ENCODE measurements around the gene SESN1. TPM values are rescaled to one million over a fixed set of nuclear protein-coding genes. Genes with fewer than 3 reads are reported as not detected.

SESN1 gene
- total and polyA plus RNA-seq, 5 donors from 2014 or later: 15.8 to 59.6 (median 50.0) TPM

DNA sequence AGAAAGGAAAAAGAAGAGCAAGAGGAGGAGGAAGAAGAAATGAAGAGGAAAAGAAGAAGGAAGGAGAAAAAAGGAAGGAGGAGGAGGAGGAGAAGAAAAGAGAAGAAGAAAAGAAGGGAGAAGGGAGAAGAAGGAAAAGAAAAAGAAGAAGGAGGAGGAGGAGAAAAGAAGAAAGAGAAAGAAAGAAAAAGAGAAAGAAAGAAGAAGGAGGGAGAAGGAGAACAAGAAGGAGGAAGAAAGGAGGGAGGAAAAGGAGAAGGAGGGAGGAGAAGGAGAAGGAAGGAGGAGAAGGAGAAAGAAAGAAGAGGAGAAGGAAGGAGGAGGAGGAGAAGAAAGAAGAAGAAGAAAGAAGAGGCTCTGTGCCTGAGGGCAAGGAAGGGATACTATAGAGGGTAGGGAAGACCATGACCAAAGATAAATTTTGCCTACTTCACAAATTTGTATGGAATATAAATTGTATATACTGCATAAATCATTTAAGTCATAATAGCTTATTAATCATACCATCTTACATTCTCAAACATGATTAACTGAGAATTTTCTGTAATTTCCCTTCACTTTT is 55.7 kb downstream of the SESN1 start:
- peaks cover 23 to 44% (median 32%) of the 10 kb centered on the region in 4 donors for H3K4me1 Mint-ChIP-seq
- no peak for ATAC-seq (ENCODE audit: low read depth in 2 of 2)
- peaks cover 5% of the 10 kb centered on the region for H3K27me3 Mint-ChIP-seq

GRCh38 chr6:109036574-109037294 is 57.9 kb downstream of the SESN1 start:
- ATAC-seq (ENCODE audit: low read depth in 2 of 2) (peak; percentile 47 to 74), DNase-seq (peak in 2 of 3 donors; percentile 32 to 52)
- peaks cover 26 to 53% (median 35%) of the 10 kb centered on the region in 4 donors for H3K4me1 Mint-ChIP-seq
- Histone ChIP-seq H3K9me3 (ENCODE audit: control insufficient read depth in 2 of 2, low read length in 2 of 2) (no peaks in the 10 kb centered on the region), H3K4me3 (ENCODE audit: low read depth, low read length) (peak overlapping the region; percentile 52), H3K27me3 (ENCODE audit: control insufficient read depth, insufficient read depth, low read length) (no peaks in the 10 kb centered on the region), H3K4me1 (ENCODE audit: control insufficient read depth, insufficient read depth, low read length, poor library complexity, severe bottlenecking) (peaks cover 17% of the 10 kb centered on the region), H3K36me3 (ENCODE audit: control insufficient read depth, insufficient read depth, low read length) (no peaks in the 10 kb centered on the region), H3K27ac (ENCODE audit: insufficient read depth, low read length, poor library complexity, severe bottlenecking) (peak overlapping the region; percentile 47)
- H3K36me3 Mint-ChIP-seq: peaks cover 8% of the 10 kb centered on the region
- peak overlapping the region in 2 of 3 donors; percentile 36 to 57 for H3K27ac Mint-ChIP-seq
- H3K4me3 Mint-ChIP-seq: peak overlapping the region in 3 of 4 donors; percentile 6 to 63 (median 61)
- peaks cover 9% of the 10 kb centered on the region for H3K27me3 Mint-ChIP-seq
- H3K9me3 Mint-ChIP-seq: peaks cover 0 to 1% (median 0%) of the 10 kb centered on the region in 7 donors

More for the DNA sequence above, 55.7 kb downstream of the SESN1 start:
- no peak for DNase-seq
- Histone ChIP-seq H3K27me3 (ENCODE audit: control insufficient read depth, insufficient read depth, low read length) (no peaks in the 10 kb centered on the region), H3K4me1 (ENCODE audit: control insufficient read depth, insufficient read depth, low read length, poor library complexity, severe bottlenecking) (peaks cover 17% of the 10 kb centered on the region), H3K36me3 (ENCODE audit: control insufficient read depth, insufficient read depth, low read length) (no peaks in the 10 kb centered on the region), H3K9me3 (ENCODE audit: control insufficient read depth in 2 of 2, low read length in 2 of 2) (no peaks in the 10 kb centered on the region), H3K27ac (ENCODE audit: insufficient read depth, low read length, poor library complexity, severe bottlenecking) (no peak overlapping the region), H3K4me3 (ENCODE audit: low read depth, low read length) (no peak overlapping the region)
- peak overlapping the region in 1 of 3 donors; percentile 71 for H3K27ac Mint-ChIP-seq
- H3K9me3 Mint-ChIP-seq: peaks cover 0 to 1% (median 0%) of the 10 kb centered on the region in 7 donors
- no peak overlapping the region for H3K4me3 Mint-ChIP-seq
- H3K36me3 Mint-ChIP-seq: peaks cover 8% of the 10 kb centered on the region

GRCh38 chr6:109034526-109034925 is 60.1 kb downstream of the SESN1 start:
- Mint-ChIP-seq H3K4me1 (peaks cover 23 to 53% (median 36%) of the 10 kb centered on the region in 4 donors), H3K4me3 (no peak overlapping the region), H3K27ac (peak overlapping the region in 1 of 3 donors; percentile 73), H3K27me3 (peaks cover 9% of the 10 kb centered on the region), H3K36me3 (peaks cover 4% of the 10 kb centered on the region), H3K9me3 (no peaks in the 10 kb centered on the region)
- H3K27me3 ChIP-seq (ENCODE audit: control insufficient read depth, insufficient read depth, low read length): no peaks in the 10 kb centered on the region
- no peaks in the 10 kb centered on the region for H3K36me3 ChIP-seq (ENCODE audit: control insufficient read depth, insufficient read depth, low read length)
- no peak overlapping the region for H3K4me3 ChIP-seq (ENCODE audit: low read depth, low read length)
- DNase-seq (no peak), ATAC-seq (ENCODE audit: low read depth in 2 of 2) (no peak)
- no peaks in the 10 kb centered on the region for H3K9me3 ChIP-seq (ENCODE audit: control insufficient read depth in 2 of 2, low read length in 2 of 2)
- H3K4me1 ChIP-seq (ENCODE audit: control insufficient read depth, insufficient read depth, low read length, poor library complexity, severe bottlenecking): peaks cover 17% of the 10 kb centered on the region
- H3K27ac ChIP-seq (ENCODE audit: insufficient read depth, low read length, poor library complexity, severe bottlenecking): no peak overlapping the region

- no peak for ATAC-seq (ENCODE audit: low read depth in 2 of 2)
- no peaks in the 10 kb centered on the region for H3K9me3 ChIP-seq (ENCODE audit: control insufficient read depth in 2 of 2, low read length in 2 of 2)
- H3K4me1 Mint-ChIP-seq: peaks cover 23 to 50% (median 36%) of the 10 kb centered on the region in 4 donors
- no peak overlapping the region for H3K4me3 Mint-ChIP-seq
- no peaks in the 10 kb centered on the region for H3K9me3 Mint-ChIP-seq
- H3K36me3 Mint-ChIP-seq: peaks cover 5% of the 10 kb centered on the region
- H3K36me3 ChIP-seq (ENCODE audit: control insufficient read depth, insufficient read depth, low read length): no peaks in the 10 kb centered on the region
- H3K27me3 ChIP-seq (ENCODE audit: control insufficient read depth, insufficient read depth, low read length): no peaks in the 10 kb centered on the region
- H3K27ac ChIP-seq (ENCODE audit: insufficient read depth, low read length, poor library complexity, severe bottlenecking): no peak overlapping the region
- H3K4me3 ChIP-seq (ENCODE audit: low read depth, low read length): no peak overlapping the region
- no peak overlapping the region for H3K27ac Mint-ChIP-seq
- peaks cover 17% of the 10 kb centered on the region for H3K4me1 ChIP-seq (ENCODE audit: control insufficient read depth, insufficient read depth, low read length, poor library complexity, severe bottlenecking)
- peaks cover 6% of the 10 kb centered on the region for H3K27me3 Mint-ChIP-seq
- DNase-seq: no peak
Measured at GRCh38 chr6:109033655-109034054, 61.0 kb downstream of the SESN1 start.

DNA sequence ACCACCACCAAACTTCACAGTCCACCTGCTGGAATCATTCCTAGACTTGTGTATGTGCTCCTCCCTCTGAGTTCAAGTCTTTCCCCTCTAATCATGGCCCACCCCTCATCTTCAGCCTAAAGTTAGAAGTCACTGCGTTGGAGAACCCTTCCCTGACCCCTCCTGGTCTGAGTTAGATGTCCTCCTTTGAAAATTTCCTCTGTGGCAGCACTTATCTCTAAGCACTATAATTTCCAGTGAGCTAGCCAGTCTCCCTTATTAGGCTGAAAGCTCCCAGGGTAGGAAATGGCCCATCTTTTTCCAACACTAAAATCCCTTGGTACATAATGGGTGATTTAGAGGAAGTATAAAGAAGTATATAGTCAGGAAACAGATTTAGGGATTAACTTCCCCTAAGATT is 63.2 kb downstream of the SESN1 start:
- Mint-ChIP-seq H3K4me1 (peaks cover 11 to 44% (median 22%) of the 10 kb centered on the region in 4 donors), H3K27me3 (peaks cover 4% of the 10 kb centered on the region)

GRCh38 chr6:109029313-109029712 is 65.3 kb downstream of the SESN1 start:
- peaks cover 19 to 37% (median 28%) of the 10 kb centered on the region in 4 donors for H3K4me1 Mint-ChIP-seq
- Histone ChIP-seq H3K27ac (ENCODE audit: insufficient read depth, low read length, poor library complexity, severe bottlenecking) (no peak overlapping the region), H3K9me3 (ENCODE audit: control insufficient read depth in 2 of 2, low read length in 2 of 2) (no peaks in the 10 kb centered on the region), H3K27me3 (ENCODE audit: control insufficient read depth, insufficient read depth, low read length) (no peaks in the 10 kb centered on the region), H3K4me3 (ENCODE audit: low read depth, low read length) (no peak overlapping the region), H3K36me3 (ENCODE audit: control insufficient read depth, insufficient read depth, low read length) (no peaks in the 10 kb centered on the region), H3K4me1 (ENCODE audit: control insufficient read depth, insufficient read depth, low read length, poor library complexity, severe bottlenecking) (no peaks in the 10 kb centered on the region)
- no peak overlapping the region for H3K4me3 Mint-ChIP-seq
- no peak for ATAC-seq (ENCODE audit: low read depth in 2 of 2)
- H3K27me3 Mint-ChIP-seq: peaks cover 4% of the 10 kb centered on the region
- H3K36me3 Mint-ChIP-seq: peaks cover 5% of the 10 kb centered on the region
- no peak for DNase-seq
- no peaks in the 10 kb centered on the region for H3K9me3 Mint-ChIP-seq
- peak overlapping the region in 1 of 3 donors; percentile 21 for H3K27ac Mint-ChIP-seq

More for the DNA sequence above, 63.2 kb downstream of the SESN1 start:
- Histone ChIP-seq H3K4me3 (ENCODE audit: low read depth, low read length) (no peak overlapping the region), H3K27ac (ENCODE audit: insufficient read depth, low read length, poor library complexity, severe bottlenecking) (no peak overlapping the region), H3K9me3 (ENCODE audit: control insufficient read depth in 2 of 2, low read length in 2 of 2) (no peaks in the 10 kb centered on the region), H3K27me3 (ENCODE audit: control insufficient read depth, insufficient read depth, low read length) (no peaks in the 10 kb centered on the region), H3K36me3 (ENCODE audit: control insufficient read depth, insufficient read depth, low read length) (no peaks in the 10 kb centered on the region), H3K4me1 (ENCODE audit: control insufficient read depth, insufficient read depth, low read length, poor library complexity, severe bottlenecking) (peaks cover 9% of the 10 kb centered on the region)
- Mint-ChIP-seq H3K27ac (peak overlapping the region in 1 of 3 donors; percentile 20), H3K4me3 (no peak overlapping the region), H3K36me3 (peaks cover 9% of the 10 kb centered on the region), H3K9me3 (no peaks in the 10 kb centered on the region)
- DNase-seq: no peak
- no peak for ATAC-seq (ENCODE audit: low read depth in 2 of 2)

DNA sequence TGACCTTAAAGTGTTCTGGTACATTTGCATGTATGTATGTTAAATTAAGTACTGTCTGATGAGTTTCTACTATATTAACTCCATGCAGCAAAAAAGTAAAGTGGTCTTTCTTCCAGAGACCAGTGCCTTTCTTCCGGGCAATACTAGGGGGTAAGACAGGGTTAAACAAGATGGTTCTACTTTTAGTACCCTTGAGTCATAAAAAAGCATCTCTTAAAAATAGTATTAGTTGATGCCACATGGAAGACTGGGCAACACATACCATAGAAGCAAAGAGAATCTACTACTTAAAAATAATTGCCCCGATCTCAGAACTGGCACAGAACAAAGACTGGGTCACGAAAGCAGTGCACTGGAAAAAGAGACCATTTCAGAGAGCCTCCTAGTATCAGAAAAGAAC is 66.2 kb downstream of the SESN1 start:
- H3K9me3 ChIP-seq (ENCODE audit: control insufficient read depth in 2 of 2, low read length in 2 of 2): no peaks in the 10 kb centered on the region
- no peaks in the 10 kb centered on the region for H3K27me3 ChIP-seq (ENCODE audit: control insufficient read depth, insufficient read depth, low read length)
- no peaks in the 10 kb centered on the region for H3K36me3 ChIP-seq (ENCODE audit: control insufficient read depth, insufficient read depth, low read length)
- no peak overlapping the region for H3K4me3 ChIP-seq (ENCODE audit: low read depth, low read length)
- no peak overlapping the region for H3K27ac ChIP-seq (ENCODE audit: insufficient read depth, low read length, poor library complexity, severe bottlenecking)
- ATAC-seq (ENCODE audit: low read depth in 2 of 2): no peak
- H3K4me1 Mint-ChIP-seq: peaks cover 19 to 39% (median 29%) of the 10 kb centered on the region in 4 donors
- DNase-seq: no peak
- H3K4me3 Mint-ChIP-seq: no peak overlapping the region
- no peak overlapping the region for H3K27ac Mint-ChIP-seq
- H3K9me3 Mint-ChIP-seq: no peaks in the 10 kb centered on the region
- H3K36me3 Mint-ChIP-seq: peaks cover 5% of the 10 kb centered on the region
- H3K4me1 ChIP-seq (ENCODE audit: control insufficient read depth, insufficient read depth, low read length, poor library complexity, severe bottlenecking): peaks cover 3% of the 10 kb centered on the region
- H3K27me3 Mint-ChIP-seq: peaks cover 4% of the 10 kb centered on the region

Data from CD4-positive, CD25-positive, alpha-beta regulatory T cell (primary cell).